HG02588 (cell line): ENCODE data around the gene ANKS1B.
"Not testable (repeated sequence)": the region's sequence is repeated elsewhere in the genome, so short reads cannot be mapped to it uniquely, and the experiment has no call there.

ENCODE experiments used
- ATAC-seq: cut with Tn5 transposase; IDR thresholded peaks from one replicate; pipeline ENCODE4 v1.9.1; 2021; ENCODE audit warnings: mild to moderate bottlenecking, moderate library complexity; ENCODE audit not compliant: unreplicated experiment

Gene ANKS1B

GRCh38 chr12:98852181-98852580, 1132.6 kb downstream of the ANKS1B start:
- ATAC-seq = no peak

DNA sequence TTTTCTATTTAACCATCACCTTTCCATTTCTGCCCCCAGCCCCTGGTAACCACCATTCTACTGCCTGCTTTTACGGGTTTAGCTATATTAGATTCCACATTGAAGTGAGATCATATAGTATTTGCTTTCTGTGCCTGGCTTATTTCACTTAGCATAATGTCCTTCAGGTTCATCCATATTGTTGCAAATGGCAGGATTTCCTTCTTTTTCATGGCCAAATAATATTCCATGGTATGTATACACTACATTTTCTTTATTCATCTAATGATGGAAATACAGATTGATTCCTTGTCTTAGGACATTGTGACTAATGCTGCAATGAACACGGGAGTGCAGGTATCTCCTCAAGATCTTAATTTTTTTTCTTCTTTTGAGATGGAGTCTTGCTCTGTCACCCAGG, 1137.5 kb downstream of the ANKS1B start:
- ATAC-seq = no peak

DNA sequence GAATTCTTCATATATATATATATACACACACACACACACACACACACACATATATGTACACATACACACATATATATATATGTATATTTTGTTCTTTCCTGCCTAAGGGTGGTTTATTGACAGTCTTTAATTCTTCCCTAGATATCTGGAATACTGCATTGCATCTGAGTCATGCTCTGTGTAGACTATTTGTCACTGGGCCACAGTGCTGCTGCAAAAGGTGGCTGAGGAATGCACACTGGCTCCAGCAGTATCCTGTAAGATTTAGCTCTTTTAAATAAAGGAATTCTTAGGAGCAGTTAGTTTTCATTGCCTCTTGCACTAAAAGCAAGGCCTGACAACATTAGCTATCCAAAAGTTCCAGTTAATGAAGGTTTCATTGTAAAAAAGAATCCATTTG, 1138.8 kb downstream of the ANKS1B start:
- ATAC-seq = no peak

DNA sequence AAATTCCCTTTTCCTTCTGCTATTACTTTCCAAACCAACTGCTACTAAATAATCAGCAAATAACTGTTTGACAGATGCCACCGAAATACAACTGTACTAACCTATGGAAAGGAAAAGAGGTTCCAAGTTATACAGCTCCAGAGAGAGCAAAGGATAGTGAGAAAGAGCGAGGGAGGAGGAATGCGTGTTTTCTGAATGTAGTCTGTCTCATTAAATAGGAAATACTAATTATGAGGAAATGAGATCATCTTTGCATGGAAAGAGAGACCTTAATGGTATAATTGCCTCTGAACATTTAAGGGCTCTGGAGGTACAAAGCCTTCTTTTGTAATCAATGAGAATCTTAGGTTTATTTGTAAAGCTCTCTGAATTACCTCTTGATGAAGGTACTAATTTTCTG, 1144.4 kb downstream of the ANKS1B start:
- ATAC-seq = no peak

GRCh38 chr12:98838231-98838647, 1146.5 kb downstream of the ANKS1B start:
- no peak for ATAC-seq

GRCh38 chr12:98837134-98837752, 1147.5 kb downstream of the ANKS1B start:
- not testable (repeated sequence) for ATAC-seq

DNA sequence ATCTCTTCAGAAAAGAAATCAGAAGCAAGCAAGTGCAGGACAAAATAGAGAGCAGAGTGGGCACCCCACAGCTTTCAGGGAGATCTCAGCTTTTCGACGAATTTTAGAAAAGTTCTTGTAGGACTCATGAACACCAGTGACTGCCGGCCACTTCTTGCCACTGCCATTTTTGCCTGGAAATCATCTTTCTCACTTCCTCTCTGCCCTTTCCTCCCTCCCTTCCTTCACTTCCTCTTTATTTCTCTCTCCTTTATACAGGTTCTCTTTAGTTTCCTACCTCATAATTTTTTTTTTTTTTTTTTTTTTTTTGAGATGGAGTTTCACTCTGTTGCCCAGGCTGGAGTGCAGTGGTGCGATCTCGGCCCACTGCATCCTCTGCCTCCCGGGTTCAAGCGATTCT, 1154.1 kb downstream of the ANKS1B start:
- no peak for ATAC-seq

- no peak for ATAC-seq
Observed at GRCh38 chr12:98828802-98829600, 1155.7 kb downstream of the ANKS1B start.

GRCh38 chr12:98823012-98823411, 1161.7 kb downstream of the ANKS1B start:
- ATAC-seq = no peak

DNA sequence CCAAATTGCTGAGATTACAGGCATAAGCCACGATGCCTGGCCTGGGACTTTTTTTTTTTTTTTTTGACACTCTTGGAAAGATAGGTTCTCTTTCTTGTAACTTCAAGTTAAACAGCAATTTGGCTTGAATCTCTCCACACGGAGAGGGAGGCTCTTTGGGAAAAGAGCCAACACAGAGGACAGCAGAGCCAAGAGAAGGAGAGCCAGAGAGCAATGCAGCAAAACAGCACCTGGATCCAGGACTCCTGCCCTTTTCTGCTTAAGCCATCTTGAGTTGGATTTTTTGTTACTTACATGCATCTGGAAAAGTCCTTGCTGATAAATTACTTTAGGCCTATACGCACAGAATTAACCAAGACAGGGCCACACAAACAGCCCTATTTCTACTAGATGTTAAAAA, 1162.9 kb downstream of the ANKS1B start:
- no peak for ATAC-seq

DNA sequence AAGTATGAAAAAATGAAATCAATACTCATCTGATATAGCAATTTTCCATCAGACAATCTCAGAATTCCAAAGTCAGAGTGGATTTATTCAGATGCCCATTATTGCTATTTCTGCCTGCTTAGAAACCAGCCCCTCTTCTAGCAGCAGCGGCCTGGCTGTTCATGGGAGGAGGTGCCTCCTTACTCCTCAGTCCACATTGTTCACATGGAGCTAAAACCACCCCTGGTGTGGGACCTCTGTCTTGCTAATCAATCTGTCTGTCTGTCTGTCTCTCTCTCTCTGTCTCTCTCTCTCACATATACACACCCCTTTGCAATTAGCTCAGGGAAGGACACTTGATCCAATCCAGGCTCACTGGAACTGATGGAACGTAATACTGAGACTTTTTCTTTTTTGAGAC, 1163.5 kb downstream of the ANKS1B start:
- ATAC-seq = no peak

DNA sequence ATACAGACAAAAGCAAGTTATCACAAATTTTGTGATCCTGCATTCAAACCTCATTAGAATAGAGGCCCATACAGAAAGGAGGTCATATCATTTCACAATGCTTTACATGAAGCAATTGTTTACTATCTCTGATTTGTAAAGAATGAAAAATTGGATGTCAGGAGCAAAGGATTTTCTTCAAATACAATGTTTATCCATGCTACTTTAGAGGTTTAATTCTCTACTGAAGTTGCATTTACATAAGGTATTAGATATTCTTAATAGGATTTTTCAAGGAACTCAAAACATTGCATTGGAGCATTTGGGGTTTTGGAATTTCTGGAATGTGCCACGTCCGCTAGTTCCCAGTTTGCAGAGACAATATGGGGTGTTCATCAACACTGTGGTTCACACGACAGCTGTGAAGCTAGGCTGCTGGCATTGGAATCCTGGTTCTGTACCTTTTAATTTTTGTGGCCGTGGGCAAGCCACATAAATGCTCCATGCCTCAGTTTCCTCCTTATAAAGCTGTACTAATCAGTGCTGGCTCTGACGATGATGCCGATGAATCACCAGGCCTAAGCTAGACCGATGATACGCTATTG, 1164.8 kb downstream of the ANKS1B start:
- ATAC-seq = no peak

DNA sequence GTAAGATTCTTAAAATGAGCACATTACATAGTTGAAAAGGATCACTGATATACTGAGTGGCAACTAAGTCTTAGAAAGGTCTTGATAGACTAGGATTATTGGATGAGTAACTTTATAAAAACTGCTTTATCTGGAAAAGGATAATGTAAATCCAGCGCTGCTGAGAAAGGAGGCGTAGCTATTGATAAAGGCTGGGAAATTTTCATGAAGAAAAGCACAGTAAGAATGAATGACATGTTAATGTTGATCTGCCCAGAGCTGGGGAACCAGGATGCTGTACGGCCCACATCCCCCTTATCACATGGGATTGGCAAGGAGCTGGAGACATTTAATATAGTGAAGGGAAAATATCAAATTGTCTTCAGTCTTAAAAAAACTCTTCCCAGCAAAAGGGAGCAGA, 1165.7 kb downstream of the ANKS1B start:
- ATAC-seq = no peak

- no peak for ATAC-seq
Observed at GRCh38 chr12:98818239-98818638, 1166.5 kb downstream of the ANKS1B start.

DNA sequence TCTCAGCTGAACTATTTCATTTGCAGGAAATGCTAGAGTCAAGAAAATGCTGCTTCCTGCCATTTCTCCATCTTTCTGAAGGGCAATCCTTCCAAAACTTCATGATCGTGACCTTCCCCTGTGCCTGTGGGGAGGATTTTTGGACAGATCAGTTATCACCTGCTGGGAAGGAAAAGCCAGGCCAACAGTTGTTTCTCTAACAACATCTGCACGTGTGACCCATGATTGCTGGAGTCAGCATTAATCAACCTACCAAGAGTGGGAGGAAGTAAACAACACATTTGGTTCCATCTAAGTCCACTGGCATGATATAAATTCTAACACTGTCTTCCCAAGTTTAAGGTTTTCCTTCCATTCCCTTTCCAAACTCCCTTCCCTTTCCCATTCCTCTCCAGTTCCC, 1167.0 kb downstream of the ANKS1B start:
- ATAC-seq = no peak

DNA sequence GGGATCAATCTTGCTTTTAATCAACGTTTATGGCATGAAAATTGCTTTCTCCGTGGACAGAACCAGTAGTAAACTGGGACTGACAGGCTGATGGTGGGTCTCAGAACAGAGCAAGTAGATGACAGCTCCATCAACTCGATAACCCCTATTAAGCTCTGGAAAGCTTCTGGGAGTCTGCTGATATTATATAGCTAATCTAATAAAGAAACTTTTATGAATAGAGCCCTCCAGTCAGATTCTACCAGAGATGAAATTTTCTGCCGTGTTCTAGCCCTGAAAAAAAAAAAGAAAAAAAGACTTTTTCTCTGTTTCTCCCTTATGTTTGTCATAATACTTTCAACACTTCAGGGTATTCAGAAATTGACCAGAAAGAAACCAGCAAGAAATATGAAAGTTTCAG, 1168.0 kb downstream of the ANKS1B start:
- ATAC-seq = no peak

DNA sequence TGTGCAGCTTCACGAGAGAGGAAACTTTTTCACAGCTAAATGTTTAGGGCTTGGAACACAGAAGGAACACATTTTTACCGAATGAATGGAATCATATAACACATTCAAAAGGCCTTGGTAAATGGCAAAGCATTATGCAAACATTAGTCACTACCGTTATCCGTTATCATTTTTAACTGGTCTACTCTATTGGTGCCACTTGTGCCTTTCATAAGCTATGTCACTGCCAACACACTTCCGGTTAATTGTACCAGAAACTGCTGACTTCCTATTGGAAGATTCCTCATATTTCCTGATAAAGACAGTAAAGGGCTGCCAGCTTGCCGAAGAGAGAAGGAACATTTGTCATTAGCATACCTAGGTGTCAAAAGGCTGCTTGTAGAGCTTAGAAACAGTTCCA, 1170.5 kb downstream of the ANKS1B start:
- ATAC-seq = no peak

GRCh38 chr12:98812225-98812624, 1172.5 kb downstream of the ANKS1B start:
- ATAC-seq = no peak

DNA sequence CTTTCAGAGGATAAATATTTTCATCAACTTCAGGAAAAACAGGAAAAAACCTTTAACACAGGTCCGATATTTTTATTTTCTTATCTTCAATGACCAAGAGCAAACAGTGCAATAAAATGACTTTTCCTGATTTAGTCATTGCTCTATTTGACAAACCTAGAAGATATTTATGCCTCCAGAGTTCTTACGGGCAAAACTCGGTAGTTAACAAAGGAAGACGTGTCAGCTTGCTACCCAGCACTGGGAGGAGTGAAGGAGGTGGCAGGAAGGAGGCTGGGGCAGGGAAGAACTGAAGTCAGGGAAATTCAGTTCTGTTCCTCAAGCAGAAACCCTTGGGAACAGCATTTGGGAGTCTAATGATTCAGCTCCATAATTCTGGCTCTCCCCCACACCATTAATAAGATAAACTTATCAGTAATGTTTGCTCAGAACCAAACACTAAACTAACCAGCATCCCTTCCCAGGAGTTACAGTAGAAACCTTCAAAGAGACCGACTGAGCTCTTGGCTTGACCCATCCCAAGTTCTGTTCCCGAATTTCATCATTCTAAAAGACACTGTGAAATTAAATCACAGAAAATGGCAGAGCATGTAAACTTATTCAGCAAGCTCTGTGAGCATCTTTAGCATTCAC, 1176.4 kb downstream of the ANKS1B start:
- ATAC-seq = no peak

DNA sequence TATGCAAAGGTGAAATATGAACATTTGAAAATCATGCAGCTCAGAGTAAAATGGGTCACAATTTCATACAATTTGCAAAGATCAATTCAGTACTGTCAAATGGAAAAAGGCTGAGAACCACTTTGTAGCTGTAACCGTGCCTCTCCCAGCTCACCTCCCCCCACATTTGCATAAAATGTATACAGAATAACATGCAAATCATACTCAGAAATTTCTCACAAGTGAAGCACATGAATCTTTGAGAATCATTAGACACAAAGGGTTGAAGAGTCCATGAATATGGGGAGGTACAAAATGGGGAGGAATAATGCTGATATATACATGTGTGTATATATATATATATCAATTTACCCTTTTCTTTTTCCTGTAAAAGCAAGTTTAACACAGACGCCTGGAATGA, 1177.5 kb downstream of the ANKS1B start:
- no peak for ATAC-seq

DNA sequence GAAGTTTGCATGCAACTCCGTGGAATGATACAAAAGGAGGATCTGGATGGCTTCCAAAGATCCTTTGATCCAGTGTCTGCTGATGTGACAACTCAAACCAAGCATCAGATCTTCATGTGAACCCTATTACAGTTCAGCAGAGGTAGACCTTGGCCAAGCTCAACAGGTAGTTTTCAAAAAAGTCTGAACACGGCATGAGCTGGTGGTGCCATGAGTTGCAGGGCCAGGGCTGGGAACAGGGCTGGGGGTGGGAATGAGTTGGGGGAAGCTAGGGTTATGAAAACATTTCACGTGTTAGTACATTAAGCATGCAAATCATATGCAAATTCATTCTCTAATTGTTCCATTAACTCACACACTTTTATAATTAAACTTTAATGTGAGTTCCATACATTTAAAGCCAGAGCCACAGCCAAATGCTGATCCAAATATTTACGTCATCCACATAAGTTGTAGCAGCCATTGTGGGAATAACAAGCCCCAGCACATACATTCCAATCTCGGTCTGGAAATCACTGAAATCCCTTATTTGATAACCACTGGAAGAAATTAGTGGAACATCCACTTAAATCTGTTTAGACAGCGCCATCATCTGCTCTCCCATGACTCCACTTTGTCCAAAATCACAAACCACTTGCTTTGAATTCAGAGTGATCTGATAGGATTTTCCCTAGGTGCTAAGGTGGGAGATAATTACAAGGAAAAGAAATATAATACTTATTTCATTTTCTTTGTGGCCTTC, 1181.1 kb downstream of the ANKS1B start:
- ATAC-seq = no peak
